Activated B cell treated with CpG ODN at 0.5 μM for 24 hours (primary cell): ENCODE data around the gene U2AF1L4. TPM values are rescaled to one million over a fixed set of nuclear protein-coding genes. Genes with fewer than 3 reads are reported as not detected.

Experiments used
- ATAC-seq: fragments of 200-7000 bp; cut with Tn5 transposase; one replicate; pipeline ENCODE4 v1.10.0; 2021; ENCODE audit warnings: low read depth, mild to moderate bottlenecking, moderate library complexity
- CTCF ChIA-PET: fragments of 350-600 bp; sonication (Branson Sonifier 250); formaldehyde crosslinking; loops from one replicate; lab custom pipeline; 2021; ENCODE audit warnings: antibody characterized with exemption; lab: Charles Lee
- POLR2A ChIA-PET: fragments of 350-600 bp; sonication (Branson Sonifier 250); formaldehyde crosslinking; loops from one replicate; lab custom pipeline; 2021; ENCODE audit warnings: antibody characterized with exemption; lab: Charles Lee
- DNase-seq: peaks from one replicate; pipeline ENCODE4 v3.0.0; 2022
- H3K27ac Mint-ChIP-seq: one replicate; pipeline ENCODE4 v1.8.0; 2020; ENCODE audit warnings: mixed read lengths
- H3K27me3 Mint-ChIP-seq: one replicate; pipeline ENCODE4 v1.8.0; 2021; ENCODE audit warnings: mixed read lengths
- H3K36me3 Mint-ChIP-seq: one replicate; pipeline ENCODE4 v1.8.0; 2021; ENCODE audit warnings: low read depth, mixed read lengths
- H3K4me1 Mint-ChIP-seq: one replicate; pipeline ENCODE4 v1.8.0; 2021; ENCODE audit warnings: mixed read lengths
- H3K4me3 Mint-ChIP-seq: one replicate; pipeline ENCODE4 v1.8.0; 2020; ENCODE audit warnings: mild to moderate bottlenecking, mixed read lengths
- H3K9me3 Mint-ChIP-seq: one replicate; pipeline ENCODE4 v1.8.0; 2020; ENCODE audit warnings: mixed read lengths
- CTCF ChIP-seq: fragments of 200-600 bp; IDR thresholded peaks from one replicate; pipeline ENCODE4 v1.8.0; 2022; ENCODE audit warnings: antibody characterized with exemption, mild to moderate bottlenecking
- intact Hi-C: fragments of 100-400 bp; cut with micrococcal nuclease; formaldehyde crosslinking; loops from one replicate; pipeline ENCODE4 v1.15.1; 2024
- total RNA-seq: library from RNA; stranded (reverse); gene quantifications from 2 replicates; pipeline ENCODE4 v1.2.3, GENCODE V29; 2022

Gene U2AF1L4
- total RNA-seq, 1 donor from 2014 or later: 46.1 TPM

GRCh38 chr19:35746531-35746930 is 1.3 kb upstream of the U2AF1L4 start:
- no peak overlapping the region for H3K27ac Mint-ChIP-seq
- DNase-seq (no peak), ATAC-seq (no peak)
- peaks cover 62% of the 10 kb centered on the region for H3K4me1 Mint-ChIP-seq
- H3K9me3 Mint-ChIP-seq: no peaks in the 10 kb centered on the region
- H3K4me3 Mint-ChIP-seq: peak overlapping the region; percentile 92
- peaks cover 27% of the 10 kb centered on the region for H3K36me3 Mint-ChIP-seq
- intact Hi-C loops: loop anchor here (10.0 kb wide), 2 partner anchors 368 to 1568 kb away; partner anchors contain the start of genes OVOL3, POLR2I and TBCB
- POLR2A ChIA-PET: interaction anchor here (0.6 to 5.2 kb wide), 3 partner anchors 11 to 483 kb away, joined by 3 to 69 read pairs (median 4); partner anchors contain the start of genes HSPB6 and PROSER3
- TF ChIP-seq CTCF: no peak
- CTCF ChIA-PET: no interaction called here
- no peaks in the 10 kb centered on the region for H3K27me3 Mint-ChIP-seq

GRCh38 chr19:35746087-35746462 is 857 bp upstream of the U2AF1L4 start:
- Mint-ChIP-seq H3K27me3 (no peaks in the 10 kb centered on the region), H3K4me1 (peaks cover 63% of the 10 kb centered on the region), H3K27ac (peak overlapping the region; percentile 99), H3K9me3 (no peaks in the 10 kb centered on the region), H3K4me3 (peak overlapping the region; percentile 92), H3K36me3 (peaks cover 27% of the 10 kb centered on the region)
- POLR2A ChIA-PET: interaction anchor here (0.6 to 5.2 kb wide), 12 partner anchors 11 to 534 kb away, joined by 3 to 69 read pairs (median 5); partner anchors contain the start of genes HSPB6, NFKBID, PROSER3 and ZNF146
- no peak for TF ChIP-seq CTCF
- DNase-seq (no peak), ATAC-seq (no peak)
- intact Hi-C loops: loop anchor here (10.0 kb wide), 2 partner anchors 369 to 1569 kb away; partner anchors contain the start of genes OVOL3, POLR2I and TBCB
- CTCF ChIA-PET: interaction anchor here (1.6 kb wide), 1 partner anchor 51 kb away, joined by 4 read pairs; no protein-coding TSS in a partner anchor

GRCh38 chr19:35744430-35745327 is 539 bp downstream of the U2AF1L4 start:
- peak overlapping the region; percentile 99 for H3K27ac Mint-ChIP-seq
- H3K27me3 Mint-ChIP-seq: no peaks in the 10 kb centered on the region
- DNase-seq (peak; percentile 83), ATAC-seq (peak; percentile 51)
- no peak for TF ChIP-seq CTCF
- POLR2A ChIA-PET: interaction anchor here (0.6 to 5.2 kb wide), 28 partner anchors 13 to 1156 kb away, joined by 3 to 69 read pairs (median 4); partner anchors contain the start of genes ARHGAP33, COX6B1, HSPB6 and NFKBID
- no peaks in the 10 kb centered on the region for H3K9me3 Mint-ChIP-seq
- H3K4me3 Mint-ChIP-seq: peak overlapping the region; percentile 92
- peaks cover 70% of the 10 kb centered on the region for H3K4me1 Mint-ChIP-seq
- H3K36me3 Mint-ChIP-seq: peaks cover 33% of the 10 kb centered on the region
- intact Hi-C loops: loop anchor here (1.0 to 10.0 kb wide), 7 partner anchors 28 to 1570 kb away; partner anchors contain the start of genes HAUS5, OVOL3, POLR2I and SDHAF1
- CTCF ChIA-PET: interaction anchor here (1.0 to 1.6 kb wide), 2 partner anchors 12 to 50 kb away, joined by 3 to 4 read pairs; no protein-coding TSS in a partner anchor

GRCh38 chr19:35743640-35744429 is 1.4 kb downstream of the U2AF1L4 start:
- Mint-ChIP-seq H3K9me3 (no peaks in the 10 kb centered on the region), H3K27ac (peak overlapping the region; percentile 99), H3K27me3 (no peaks in the 10 kb centered on the region), H3K36me3 (peaks cover 38% of the 10 kb centered on the region), H3K4me1 (peaks cover 69% of the 10 kb centered on the region), H3K4me3 (peak overlapping the region; percentile 92)
- ChIA-PET CTCF (no interaction called here), POLR2A (interaction anchor here (0.6 to 5.2 kb wide), 11 partner anchors 13 to 745 kb away, joined by 3 to 69 read pairs (median 7); partner anchors contain the start of genes ARHGAP33, HSPB6, NFKBID and PROSER3)
- ATAC-seq (no peak), DNase-seq (no peak)
- TF ChIP-seq CTCF: no peak
- intact Hi-C loops: loop anchor here (2.0 to 10.0 kb wide), 5 partner anchors 27 to 1571 kb away; partner anchors contain the start of genes HAUS5, OVOL3, POLR2I and TBCB
